Bronchial epithelial cell (primary cell): Measurements from ENCODE around the gene SLC6A6. TPM values are rescaled to one million over a fixed set of nuclear protein-coding genes. Genes with fewer than 3 reads are reported as not detected.
A peak's percentile ranks its signal among the peaks of the same experiment; 100 is the strongest.

Experiments
- DNase-seq: peaks from one replicate; pipeline ENCODE4 v3.0.0-alpha.2; 2010; ENCODE audit warnings: low read depth
- FAIRE-seq: peaks from 2 replicates; lab custom pipeline; 2011; peaks lifted over from hg19 to GRCh38; lab: Jason Lieb, UNC
- H3K27me3 ChIP-seq: 2 replicates; pipeline ENCODE4 v1.5.1; 2011; ENCODE audit warnings: low read length; ENCODE audit not compliant: control insufficient read depth, insufficient read depth
- H3K36me3 ChIP-seq: 2 replicates; pipeline ENCODE4 v1.5.1; 2011; ENCODE audit warnings: low read length; ENCODE audit not compliant: control insufficient read depth, insufficient read depth
- H3K4me3 ChIP-seq: 2 replicates; pipeline ENCODE4 v1.5.1; 2011; ENCODE audit warnings: mild to moderate bottlenecking, low read depth, low read length, control low read depth
- total RNA-seq: library from RNA; depleted of rRNA; stranded (reverse); fragments of >200 nt; gene quantifications from 2 replicates; pipeline ENCODE4 v1.2.1, GENCODE V29; 2014
- TF ChIP-seq, protein P1 (sequence below): IDR thresholded peaks from 2 replicates; pipeline ENCODE4 v1.5.1; 2011; ENCODE audit warnings: mild to moderate bottlenecking, moderate library complexity, low read length, control low read depth, inconsistent platforms; ENCODE audit not compliant: insufficient read depth, severe bottlenecking

Gene SLC6A6
- total RNA-seq, 1 donor from 2014 or later: 13.2 TPM

DNA sequence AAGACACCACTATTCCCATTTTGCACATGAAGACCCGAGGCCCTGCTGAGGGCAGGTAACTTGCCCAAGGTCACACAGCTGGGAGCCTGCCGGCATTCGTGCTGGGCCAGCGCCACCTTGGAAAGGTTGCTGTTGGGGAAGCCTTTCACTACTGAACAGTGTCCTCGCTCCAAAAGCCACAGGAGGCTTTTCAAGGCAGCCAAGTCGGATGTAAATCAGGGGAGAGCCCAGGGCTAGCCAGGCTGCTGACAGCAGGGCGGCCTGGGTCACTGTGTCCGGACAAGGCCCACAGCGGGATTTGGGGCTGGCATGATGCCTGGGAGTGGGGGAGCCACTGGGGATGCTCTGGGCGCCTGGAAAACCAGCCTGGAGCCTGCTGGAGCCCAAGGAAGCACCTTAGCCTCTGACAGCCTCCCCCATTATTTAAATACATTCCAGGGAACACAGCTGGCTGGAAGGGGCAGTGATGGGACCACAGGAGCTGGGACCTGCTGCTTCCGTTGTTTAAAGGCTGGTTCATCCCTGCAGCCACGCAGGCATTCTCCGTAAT, 10.5 kb downstream of the SLC6A6 start:
- no peaks in the 10 kb centered on the region for H3K27me3 ChIP-seq
- TF ChIP-seq, protein P1, sequence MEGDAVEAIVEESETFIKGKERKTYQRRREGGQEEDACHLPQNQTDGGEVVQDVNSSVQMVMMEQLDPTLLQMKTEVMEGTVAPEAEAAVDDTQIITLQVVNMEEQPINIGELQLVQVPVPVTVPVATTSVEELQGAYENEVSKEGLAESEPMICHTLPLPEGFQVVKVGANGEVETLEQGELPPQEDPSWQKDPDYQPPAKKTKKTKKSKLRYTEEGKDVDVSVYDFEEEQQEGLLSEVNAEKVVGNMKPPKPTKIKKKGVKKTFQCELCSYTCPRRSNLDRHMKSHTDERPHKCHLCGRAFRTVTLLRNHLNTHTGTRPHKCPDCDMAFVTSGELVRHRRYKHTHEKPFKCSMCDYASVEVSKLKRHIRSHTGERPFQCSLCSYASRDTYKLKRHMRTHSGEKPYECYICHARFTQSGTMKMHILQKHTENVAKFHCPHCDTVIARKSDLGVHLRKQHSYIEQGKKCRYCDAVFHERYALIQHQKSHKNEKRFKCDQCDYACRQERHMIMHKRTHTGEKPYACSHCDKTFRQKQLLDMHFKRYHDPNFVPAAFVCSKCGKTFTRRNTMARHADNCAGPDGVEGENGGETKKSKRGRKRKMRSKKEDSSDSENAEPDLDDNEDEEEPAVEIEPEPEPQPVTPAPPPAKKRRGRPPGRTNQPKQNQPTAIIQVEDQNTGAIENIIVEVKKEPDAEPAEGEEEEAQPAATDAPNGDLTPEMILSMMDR: no peak
- H3K4me3 ChIP-seq: no peak overlapping the region
- DNase-seq: no peak
- FAIRE-seq: no peak
- no peaks in the 10 kb centered on the region for H3K36me3 ChIP-seq

- no peaks in the 10 kb centered on the region for H3K36me3 ChIP-seq
- no peak for FAIRE-seq
- TF ChIP-seq, protein P1: no peak
These were observed 11.1 kb downstream of the SLC6A6 start for GRCh38 chr3:14413381-14414071.

DNA sequence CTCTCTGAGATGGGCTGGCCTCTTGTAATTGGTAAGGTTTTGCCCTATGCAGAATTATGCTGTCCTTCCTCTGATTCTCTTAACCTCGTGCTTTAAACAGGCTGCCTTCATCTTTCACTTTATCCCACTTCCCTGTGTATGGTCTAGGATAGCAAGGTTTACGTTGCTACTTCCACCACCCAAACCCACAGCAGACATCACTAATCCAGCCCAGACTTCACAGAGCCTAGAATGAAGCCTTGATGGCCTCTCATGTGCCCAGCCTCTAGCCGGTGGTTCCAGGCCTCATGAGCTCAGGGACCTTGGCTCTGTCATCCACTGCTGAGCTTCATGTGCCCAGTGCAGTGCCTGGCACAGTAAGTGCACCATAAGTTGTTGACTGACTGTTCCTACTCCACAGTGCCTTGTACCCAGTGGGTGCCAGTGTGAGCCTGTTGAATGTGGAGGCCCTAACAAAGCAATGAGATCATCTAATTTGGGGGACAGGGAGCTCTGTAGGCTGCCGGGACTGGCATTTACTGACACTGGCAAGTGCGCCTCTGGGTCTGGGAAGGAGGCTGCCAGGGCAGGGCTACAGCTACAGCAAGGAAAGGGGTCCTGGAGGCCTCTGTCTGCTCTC, 12.5 kb downstream of the SLC6A6 start:
- Histone ChIP-seq H3K27me3 (no peaks in the 10 kb centered on the region), H3K36me3 (no peaks in the 10 kb centered on the region), H3K4me3 (no peak overlapping the region)
- FAIRE-seq: no peak
- no peak for DNase-seq
- TF ChIP-seq, protein P1: no peak

More at GRCh38 chr3:14413381-14414071, 11.1 kb downstream of the SLC6A6 start:
- DNase-seq: no peak
- Histone ChIP-seq H3K27me3 (no peaks in the 10 kb centered on the region), H3K4me3 (no peak overlapping the region)

DNA sequence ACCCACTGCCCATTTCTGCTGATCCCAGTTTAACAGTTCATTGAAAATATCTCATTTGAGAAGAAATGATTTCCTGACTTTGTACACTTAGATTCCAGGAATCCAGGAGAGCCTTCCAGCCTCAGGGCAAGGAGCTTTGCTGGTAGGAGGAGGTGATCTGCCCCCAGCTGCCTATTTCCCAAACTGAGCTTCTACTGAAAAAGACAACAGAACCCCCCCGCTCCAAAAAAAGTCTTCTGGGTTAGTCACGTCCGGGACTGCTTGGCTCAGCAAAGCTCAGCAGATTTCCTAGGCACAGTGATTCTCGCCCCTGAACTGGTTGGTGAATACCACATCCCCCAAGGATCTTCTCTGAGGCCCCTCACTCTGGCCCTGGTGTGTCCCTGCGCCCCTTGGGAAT, 13.1 kb downstream of the SLC6A6 start:
- FAIRE-seq: no peak
- DNase-seq: peak; percentile 32
- Histone ChIP-seq H3K36me3 (no peaks in the 10 kb centered on the region), H3K27me3 (no peaks in the 10 kb centered on the region), H3K4me3 (no peak overlapping the region)
- TF ChIP-seq, protein P1: no peak

- Histone ChIP-seq H3K36me3 (no peaks in the 10 kb centered on the region), H3K4me3 (no peak overlapping the region), H3K27me3 (no peaks in the 10 kb centered on the region)
- FAIRE-seq: no peak
- no peak for DNase-seq
- TF ChIP-seq, protein P1: no peak
These were observed 14.0 kb downstream of the SLC6A6 start for GRCh38 chr3:14416453-14416852.
